Keratinocyte (primary cell): ENCODE measurements around the gene TTC14.
"Not testable (repeated sequence)": the region's sequence is repeated elsewhere in the genome, so short reads cannot be mapped to it uniquely, and the experiment has no call there.

Experiments used
- EZH2 ChIP-seq: IDR thresholded peaks from one replicate; pipeline ENCODE4 v1.6.1; 2012; ENCODE audit warnings: inconsistent platforms, mild to moderate bottlenecking, low read length, moderate library complexity
- TF ChIP-seq, protein P1 (sequence below), 3 experiments: IDR thresholded peaks in 1 of 3; conservative IDR thresholded peaks in 1 of 3; optimal IDR thresholded peaks in 1 of 3; 2 replicates in 2 of 3; 3 replicates in 1 of 3; pipeline versions ENCODE3 to v1.5.1; 2011; ENCODE audit warnings: low read length in 3 of 3, mild to moderate bottlenecking in 3 of 3, moderate library complexity in 2 of 3, control low read depth in 1 of 3, inconsistent platforms in 1 of 3; ENCODE audit not compliant: insufficient read depth in 2 of 3; ENCODE audit errors: extremely low read depth in 1 of 3

DNA sequence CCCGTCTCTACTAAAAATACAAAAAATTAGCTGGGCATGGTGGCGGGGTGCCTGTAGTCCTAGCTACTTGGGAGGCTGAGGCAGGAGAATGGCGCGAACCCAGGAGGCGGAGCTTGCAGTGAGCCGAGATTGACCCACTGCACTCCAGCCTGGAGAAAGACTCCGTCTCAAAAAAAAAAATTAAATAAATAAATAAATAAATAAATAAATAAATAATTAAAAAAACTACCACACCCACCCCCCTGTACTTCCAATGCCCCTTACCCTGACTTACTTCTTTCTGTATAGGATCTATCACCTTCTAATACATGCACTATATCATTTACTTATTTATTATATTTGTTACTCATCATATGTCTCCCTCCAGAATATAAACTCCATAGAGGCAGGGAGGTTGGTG is 8.3 kb upstream of the TTC14 start:
- TF ChIP-seq, protein P1, sequence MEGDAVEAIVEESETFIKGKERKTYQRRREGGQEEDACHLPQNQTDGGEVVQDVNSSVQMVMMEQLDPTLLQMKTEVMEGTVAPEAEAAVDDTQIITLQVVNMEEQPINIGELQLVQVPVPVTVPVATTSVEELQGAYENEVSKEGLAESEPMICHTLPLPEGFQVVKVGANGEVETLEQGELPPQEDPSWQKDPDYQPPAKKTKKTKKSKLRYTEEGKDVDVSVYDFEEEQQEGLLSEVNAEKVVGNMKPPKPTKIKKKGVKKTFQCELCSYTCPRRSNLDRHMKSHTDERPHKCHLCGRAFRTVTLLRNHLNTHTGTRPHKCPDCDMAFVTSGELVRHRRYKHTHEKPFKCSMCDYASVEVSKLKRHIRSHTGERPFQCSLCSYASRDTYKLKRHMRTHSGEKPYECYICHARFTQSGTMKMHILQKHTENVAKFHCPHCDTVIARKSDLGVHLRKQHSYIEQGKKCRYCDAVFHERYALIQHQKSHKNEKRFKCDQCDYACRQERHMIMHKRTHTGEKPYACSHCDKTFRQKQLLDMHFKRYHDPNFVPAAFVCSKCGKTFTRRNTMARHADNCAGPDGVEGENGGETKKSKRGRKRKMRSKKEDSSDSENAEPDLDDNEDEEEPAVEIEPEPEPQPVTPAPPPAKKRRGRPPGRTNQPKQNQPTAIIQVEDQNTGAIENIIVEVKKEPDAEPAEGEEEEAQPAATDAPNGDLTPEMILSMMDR (optimal IDR thresholded peaks at IDR 0.05 in 1 of 3, IDR thresholded peaks at IDR 0.05 in 1 of 3, conservative IDR thresholded peaks at IDR 0.05 in 1 of 3; ENCODE audit: extremely low read depth in 1 of 3, insufficient read depth in 2 of 3, low read length in 3 of 3) = not testable (repeated sequence)
- not testable (repeated sequence) for TF ChIP-seq EZH2
